Stimulated activated CD8-positive, alpha-beta memory T cell treated with anti-CD3 and anti-CD28 coated beads, Interleukin-12 subunit alpha, Interleukin-12 subunit beta, amount 100 ng/mL, for 24 hours (primary cell): Measurements from ENCODE around the gene SPAG16.

ENCODE experiments used
- DNase-seq: peaks from one replicate; pipeline ENCODE4 v3.0.0-alpha.2; 2020; ENCODE audit errors: extremely low read depth

Gene SPAG16

DNA sequence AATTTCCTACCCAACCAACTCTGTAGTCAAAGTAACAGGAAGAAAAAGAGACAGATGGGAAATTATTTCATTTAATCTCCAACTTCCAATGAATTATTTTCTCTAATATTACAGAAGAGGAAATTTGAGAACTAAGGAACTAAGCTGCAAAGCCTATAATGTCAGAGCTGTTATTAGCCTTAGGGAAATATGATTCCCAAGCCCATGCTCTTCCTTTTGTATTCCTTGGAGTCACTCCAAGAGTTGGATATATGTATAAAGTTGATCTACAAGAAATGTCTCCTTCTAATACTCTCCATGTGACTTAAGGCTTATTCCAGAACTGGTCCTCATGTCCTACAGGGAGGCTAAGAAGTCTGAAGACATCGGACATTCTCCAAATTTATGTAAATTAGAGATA lies 1095.0 kb downstream of the SPAG16 start:
- no peak for DNase-seq

DNA sequence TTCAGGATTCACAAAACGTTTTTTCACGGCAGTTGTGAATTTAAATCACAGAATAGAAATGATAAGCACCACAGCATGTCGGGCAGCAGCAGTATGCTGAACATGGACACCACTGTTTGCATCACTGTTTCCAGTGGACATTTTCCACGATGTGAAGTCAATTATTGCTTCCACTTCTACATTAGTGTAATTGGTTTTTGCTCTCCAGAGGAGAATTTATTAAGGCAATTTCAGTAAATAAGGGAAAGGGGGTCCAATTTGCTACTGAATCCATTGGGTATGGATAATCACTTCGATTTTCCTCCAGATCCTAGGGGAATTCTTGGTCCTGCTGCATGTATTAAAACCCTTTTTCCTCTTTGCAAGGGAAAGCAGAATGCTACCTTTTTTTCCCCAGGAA lies 1096.4 kb downstream of the SPAG16 start:
- DNase-seq, result no peak

DNA sequence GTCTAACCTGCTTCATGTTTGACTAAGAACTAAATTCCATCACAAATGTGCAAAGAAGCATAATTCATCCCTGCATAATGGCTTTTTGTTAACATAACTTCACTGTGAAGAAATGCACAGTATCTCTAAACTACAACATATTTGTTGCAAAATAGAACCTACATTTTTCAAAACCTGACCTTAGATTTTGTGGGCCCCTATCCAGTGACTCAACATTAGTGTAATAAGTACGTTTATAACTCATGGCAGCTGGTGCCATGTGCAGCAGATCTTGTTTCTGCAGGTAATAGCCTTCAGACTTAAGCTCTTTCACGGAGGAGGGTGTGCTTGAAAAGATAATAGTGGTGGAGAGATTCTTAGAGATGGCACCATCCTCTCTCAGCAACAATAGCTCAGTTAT lies 1098.0 kb downstream of the SPAG16 start:
- no peak for DNase-seq

DNA sequence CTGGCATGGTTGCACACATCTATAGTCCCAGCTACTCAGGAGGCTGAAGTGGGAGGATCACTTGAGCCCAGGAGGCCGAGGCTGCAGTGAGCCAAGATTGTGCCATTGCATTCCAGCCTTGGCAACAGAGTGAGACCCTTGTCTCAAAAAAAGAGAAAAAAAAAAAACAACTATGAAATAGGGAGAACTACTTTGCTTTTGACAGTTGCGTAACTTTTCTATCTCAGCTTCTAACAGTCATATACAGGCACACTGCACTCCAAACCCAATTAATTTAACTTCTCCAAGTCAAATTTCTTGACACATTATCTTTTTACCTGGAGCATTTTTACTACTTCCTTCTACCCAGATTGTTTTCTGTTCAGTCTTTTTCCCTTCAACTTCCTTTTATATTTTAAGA lies 1102.5 kb downstream of the SPAG16 start:
- DNase-seq, result no peak

DNA sequence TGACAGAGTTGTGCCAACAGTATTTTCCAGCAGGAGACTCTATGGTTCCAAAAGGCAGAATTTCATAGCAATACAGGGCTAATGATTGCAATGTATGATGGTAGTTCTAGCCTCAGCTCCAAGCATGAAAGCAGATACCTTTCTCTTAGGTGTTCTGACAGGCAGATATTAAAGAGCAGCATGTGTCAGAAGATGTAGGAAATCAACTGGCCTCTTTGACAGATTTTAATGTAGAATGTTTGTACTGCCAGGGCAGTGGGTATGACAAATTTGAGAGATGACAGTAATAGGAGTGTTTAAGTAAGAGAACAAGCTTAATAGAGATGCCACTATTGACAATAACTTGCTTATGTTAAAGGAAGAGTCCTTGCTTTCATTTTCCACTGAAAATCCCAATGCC lies 1105.1 kb downstream of the SPAG16 start:
- no peak for DNase-seq

DNA sequence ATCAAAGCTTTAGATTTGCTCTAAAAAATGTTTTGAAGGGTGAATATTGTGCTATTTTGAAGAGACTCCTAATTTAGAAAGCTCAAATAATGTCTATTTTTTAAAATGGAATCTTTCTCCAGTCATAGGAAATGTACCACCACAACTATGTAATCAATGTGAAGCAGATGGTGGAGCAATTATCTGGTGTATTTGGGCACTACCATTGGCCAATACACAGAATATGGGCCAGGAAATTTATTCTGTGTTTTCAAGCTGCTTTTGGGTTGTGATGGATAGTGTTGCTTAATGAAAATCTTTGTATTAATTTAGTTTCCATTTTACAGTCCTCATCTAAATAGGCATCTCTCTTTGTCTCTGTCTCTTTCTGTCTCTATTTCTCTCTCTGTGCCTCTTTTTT lies 1109.5 kb downstream of the SPAG16 start:
- DNase-seq, result no peak

DNA sequence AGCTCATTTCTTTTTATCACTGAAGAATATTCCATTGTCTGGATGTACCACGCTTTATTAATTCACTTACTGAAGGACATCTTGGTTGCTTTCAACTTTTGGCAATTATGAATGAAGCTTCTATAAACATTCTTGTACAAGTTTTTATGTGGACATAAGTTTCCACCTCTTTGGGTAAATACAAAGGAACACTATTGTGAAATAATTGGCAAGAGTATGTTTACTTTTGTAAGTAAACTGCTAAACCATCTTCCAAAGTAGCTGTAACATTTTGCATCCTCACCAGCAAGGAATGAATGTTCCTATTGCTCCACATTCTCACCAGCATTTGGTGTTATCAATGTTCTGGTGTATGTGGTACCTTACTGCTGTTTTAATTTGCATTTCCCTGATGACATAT lies 1110.8 kb downstream of the SPAG16 start:
- DNase-seq, result no peak

DNA sequence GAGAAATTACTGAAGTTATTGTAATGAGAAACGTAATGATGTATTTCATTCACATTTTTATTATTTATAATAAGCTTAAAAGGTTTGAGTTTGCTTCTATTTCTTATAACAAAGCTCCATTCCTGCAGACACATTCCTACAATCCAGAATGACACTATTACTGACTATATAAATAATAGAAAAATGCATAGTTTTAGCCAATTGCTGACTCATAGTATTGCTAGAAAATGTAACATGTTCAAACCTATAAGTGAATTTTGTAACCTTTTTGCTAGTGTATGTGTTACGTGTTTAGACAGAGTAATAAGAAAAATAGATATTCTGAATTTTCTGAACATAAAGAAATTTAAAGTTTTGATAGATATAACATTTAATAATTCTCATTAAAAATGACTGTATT lies 1117.3 kb downstream of the SPAG16 start:
- no peak for DNase-seq

DNA sequence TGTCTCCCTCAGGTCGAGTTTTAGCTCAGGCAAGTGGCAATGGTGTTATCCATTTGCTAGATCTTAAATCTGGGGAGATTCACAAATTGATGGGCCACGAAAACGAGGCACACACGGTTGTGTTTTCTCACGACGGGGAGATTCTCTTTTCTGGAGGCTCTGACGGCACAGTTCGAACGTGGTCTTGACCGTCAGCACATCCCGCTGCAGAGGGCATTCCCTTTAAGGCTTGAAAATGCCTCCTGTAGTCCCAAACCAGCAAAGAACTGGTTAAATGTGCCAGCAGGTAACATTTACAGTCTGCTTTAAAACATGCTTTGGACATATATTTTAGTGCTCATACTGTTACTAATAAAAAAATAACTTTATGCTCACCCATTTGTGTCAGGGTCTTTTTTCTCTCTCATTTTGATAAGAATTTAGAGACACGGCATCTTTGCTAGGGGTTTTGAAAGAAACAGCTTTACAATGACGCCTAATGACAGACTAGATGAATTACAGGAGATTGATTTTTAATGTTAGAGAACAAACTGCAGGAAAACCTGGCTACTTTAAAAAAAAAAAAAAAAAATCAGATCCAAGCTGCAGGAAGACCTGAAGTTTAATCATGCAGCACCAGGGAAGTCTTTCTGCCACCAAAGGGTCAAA lies 1126.0 kb downstream of the SPAG16 start:
- no peak for DNase-seq

DNA sequence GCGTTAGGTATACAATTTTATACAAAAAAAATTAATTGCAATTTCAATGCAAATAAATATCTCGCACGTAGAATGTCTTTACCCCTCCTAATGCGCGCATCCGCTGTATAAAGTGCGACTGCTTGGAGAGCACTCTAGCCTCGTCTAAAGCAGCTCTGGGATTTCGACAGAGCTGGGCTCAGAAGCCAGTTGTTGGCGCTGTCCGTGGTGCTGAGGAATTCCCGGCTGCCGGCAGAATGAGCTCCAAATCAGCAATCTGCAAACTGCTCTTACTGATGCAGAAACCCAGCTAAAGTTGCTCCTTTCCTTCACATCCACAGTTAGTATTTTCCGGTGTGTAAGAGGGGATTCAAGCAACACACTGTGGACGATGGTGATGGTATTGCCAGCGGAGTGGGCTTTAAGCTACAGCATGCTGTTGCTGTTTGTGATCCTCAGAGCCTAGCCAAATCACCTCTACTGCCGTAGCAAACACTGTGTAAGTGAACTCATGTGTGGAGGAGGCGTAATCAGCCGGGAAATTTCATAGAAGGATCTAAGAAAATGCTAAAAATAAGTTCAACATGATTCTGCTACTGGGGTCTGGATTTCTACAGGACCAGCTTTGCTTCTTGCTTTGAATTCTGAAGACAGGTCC lies 1126.8 kb downstream of the SPAG16 start, which contains the start of gene VWC2L:
Gene VWC2L, plus strand, starts transcription at position 137 of the 637 bp plus-strand sequence. CDS start 3,140 bp downstream, outside the sequence.
- no peak for DNase-seq

DNA sequence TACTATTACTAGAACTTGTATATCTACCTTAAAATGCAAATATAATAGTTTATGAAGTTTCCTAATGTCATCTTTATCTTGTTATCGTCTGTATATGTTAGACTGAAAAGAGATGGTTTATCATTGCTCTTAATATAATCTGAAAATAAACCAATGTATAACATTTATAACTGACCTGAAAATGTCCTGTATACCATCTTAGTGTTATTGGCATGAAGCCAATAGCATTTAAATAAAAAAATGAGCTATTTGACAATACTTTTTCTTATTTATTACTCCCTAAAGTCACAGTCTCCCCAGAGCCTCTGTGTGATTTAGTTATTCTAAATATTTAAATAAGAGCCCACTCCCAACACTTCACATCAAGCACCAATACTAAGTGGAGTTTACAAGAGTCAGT lies 1128.4 kb downstream of the SPAG16 start:
- DNase-seq, result no peak

DNA sequence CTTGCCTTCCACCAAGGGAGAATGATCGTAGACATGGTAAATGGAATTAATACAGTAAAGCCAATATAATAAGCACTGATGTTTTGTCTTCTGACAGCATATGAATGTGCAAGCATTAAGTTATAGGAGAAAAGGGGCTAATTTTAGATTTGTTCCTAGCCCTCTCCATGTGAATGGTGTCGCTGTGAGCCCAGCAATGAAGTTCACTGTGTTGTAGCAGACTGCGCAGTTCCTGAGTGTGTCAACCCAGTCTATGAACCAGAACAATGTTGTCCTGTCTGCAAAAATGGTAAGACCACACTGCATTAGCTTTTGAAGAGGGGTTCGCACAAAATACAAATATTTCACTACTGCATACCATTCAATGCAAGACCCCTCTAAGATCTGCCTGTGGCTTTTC lies 1152.2 kb downstream of the SPAG16 start:
- DNase-seq, result no peak

DNA sequence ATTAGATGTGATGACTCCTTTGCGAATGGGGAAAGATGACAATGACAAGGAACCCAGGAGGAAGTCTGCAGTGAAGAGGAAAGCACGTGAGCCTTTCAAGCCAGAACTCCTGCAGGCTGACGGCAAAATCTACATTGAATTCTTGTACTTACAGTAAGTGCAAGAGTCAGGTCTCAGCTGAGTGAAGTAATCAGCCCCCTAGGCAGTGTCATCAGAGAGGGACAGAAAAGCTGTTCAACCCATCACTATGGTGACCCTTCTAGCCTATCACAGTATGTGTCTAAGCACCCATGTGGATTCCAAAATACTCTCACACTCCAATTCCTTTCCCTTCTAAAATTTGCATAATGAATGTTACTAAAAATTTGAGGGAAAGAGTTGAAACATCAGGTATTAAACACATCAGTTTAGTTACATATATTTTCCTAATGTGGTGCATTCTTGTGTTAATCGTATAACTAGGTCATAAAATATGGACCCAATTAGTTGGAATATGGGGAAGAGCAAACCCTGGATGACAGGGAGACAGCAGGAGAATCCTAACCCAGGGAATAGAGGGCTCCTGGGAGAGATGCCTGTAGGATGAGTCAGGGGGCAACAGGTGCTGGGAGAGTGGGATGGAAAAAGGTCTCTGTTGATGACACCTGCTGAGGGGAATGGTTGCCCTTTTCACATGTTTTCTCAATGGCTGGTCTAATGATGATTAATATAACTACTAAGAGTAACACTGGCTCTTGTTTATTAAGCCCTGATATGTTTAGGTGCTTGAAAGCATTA lies 1166.0 kb downstream of the SPAG16 start:
- DNase-seq, result no peak

DNA sequence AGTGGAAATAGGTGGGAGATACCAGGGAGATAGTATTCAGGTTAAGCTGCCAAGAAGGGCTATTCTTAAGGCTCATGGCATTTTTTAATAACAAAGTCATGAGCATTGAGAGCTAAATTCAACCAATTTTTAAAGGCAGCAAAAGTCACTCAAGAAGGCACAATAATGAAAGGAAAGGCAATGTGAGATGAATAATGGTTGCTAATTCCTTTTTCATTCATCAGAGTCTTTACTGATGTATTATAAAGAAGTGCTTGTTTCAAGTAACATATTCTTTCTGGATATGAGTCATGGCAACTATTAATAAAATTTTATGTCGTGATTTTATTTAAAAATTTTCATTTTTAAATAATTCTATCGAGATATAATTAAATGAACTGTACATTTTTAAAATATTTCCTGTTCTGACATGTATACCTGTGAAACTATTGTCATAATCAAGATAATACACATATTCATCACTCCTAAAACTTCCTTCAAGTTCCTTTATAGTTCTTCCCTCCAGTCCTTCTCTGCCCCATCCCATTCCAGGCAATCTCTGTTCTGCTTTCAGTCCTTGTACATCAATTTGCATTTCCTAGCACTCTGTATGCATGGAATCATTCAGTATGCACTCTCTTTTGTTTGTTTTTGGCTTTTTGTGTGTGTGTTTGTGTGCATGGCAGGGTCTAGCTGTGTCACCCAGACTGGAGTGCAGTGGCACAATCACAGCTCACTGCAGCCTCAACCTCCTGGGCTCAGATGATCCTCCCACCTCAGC lies 1167.4 kb downstream of the SPAG16 start:
- DNase-seq, result no peak
